Keratinocyte (primary cell): ENCODE measurements around the gene LONP1. TPM values are rescaled to one million over a fixed set of nuclear protein-coding genes. Genes with fewer than 3 reads are reported as not detected.
A peak's percentile ranks its signal among the peaks of the same experiment; 100 is the strongest.

Experiments
- DNase-seq: peaks from one replicate; pipeline ENCODE4 v3.0.0-alpha.2; 2011; ENCODE audit warnings: low read depth, missing footprints, low spot score
- FAIRE-seq: peaks from 2 replicates; lab custom pipeline; 2011; peaks lifted over from hg19 to GRCh38; lab: Jason Lieb, UNC
- H2AFZ ChIP-seq: 2 replicates; pipeline ENCODE4 v1.6.0; 2012; ENCODE audit warnings: low read length, control low read depth, inconsistent platforms; ENCODE audit not compliant: control insufficient read depth
- H3K27ac ChIP-seq: 2 replicates; pipeline ENCODE4 v1.5.1; 2011; ENCODE audit warnings: low read length; ENCODE audit not compliant: control insufficient read depth, insufficient read depth
- H3K27me3 ChIP-seq: 3 replicates; pipeline ENCODE4 v1.6.0; 2011; ENCODE audit warnings: low read length; ENCODE audit not compliant: control insufficient read depth, insufficient read depth; ENCODE audit errors: extremely low read depth
- H3K36me3 ChIP-seq, 2 experiments: 2 replicates in 1 of 2; 3 replicates in 1 of 2; pipeline ENCODE4 v1.5.1; 2011; ENCODE audit warnings: low read length in 2 of 2, mild to moderate bottlenecking in 1 of 2; ENCODE audit not compliant: control insufficient read depth in 2 of 2, insufficient read depth in 2 of 2; ENCODE audit errors: extremely low read depth in 1 of 2
- H3K4me1 ChIP-seq: 3 replicates; pipeline ENCODE4 v1.5.1; 2011; ENCODE audit warnings: low read length; ENCODE audit not compliant: control insufficient read depth, insufficient read depth; ENCODE audit errors: extremely low read depth
- H3K4me2 ChIP-seq: 3 replicates; pipeline ENCODE4 v1.6.0; 2011; ENCODE audit warnings: low read depth, low read length; ENCODE audit not compliant: control insufficient read depth, insufficient read depth; ENCODE audit errors: extremely low read depth
- H3K4me3 ChIP-seq, 3 experiments: fragments of 200-600 bp in 1 of 3; sonication (generic) in 1 of 3; 2 replicates in 2 of 3; 3 replicates in 1 of 3; pipeline ENCODE4 v1.5.1; 2011 to 2016; ENCODE audit warnings: low read length in 3 of 3, mild to moderate bottlenecking in 3 of 3, control low read depth in 2 of 3, inconsistent platforms in 1 of 3, low read depth in 1 of 3, mixed read lengths in 1 of 3, mixed run types in 1 of 3, moderate library complexity in 1 of 3; ENCODE audit not compliant: control insufficient read depth in 2 of 3, insufficient read depth in 2 of 3; ENCODE audit errors: extremely low read depth in 1 of 3
- H3K79me2 ChIP-seq: 2 replicates; pipeline ENCODE4 v1.6.0; 2012; ENCODE audit warnings: low read length; ENCODE audit not compliant: control insufficient read depth, insufficient read depth
- H3K9ac ChIP-seq: 3 replicates; pipeline ENCODE4 v1.6.0; 2011; ENCODE audit warnings: low read length; ENCODE audit not compliant: control insufficient read depth, insufficient read depth; ENCODE audit errors: extremely low read depth
- H3K9me1 ChIP-seq: 3 replicates; pipeline ENCODE4 v1.6.0; 2011; ENCODE audit warnings: low read length; ENCODE audit not compliant: control insufficient read depth, insufficient read depth; ENCODE audit errors: extremely low read depth
- H3K9me3 ChIP-seq: 2 replicates; pipeline ENCODE4 v1.5.1; 2012; ENCODE audit warnings: low read depth, low read length; ENCODE audit not compliant: control insufficient read depth
- H4K20me1 ChIP-seq: 3 replicates; pipeline ENCODE4 v1.6.0; 2011; ENCODE audit warnings: low read length; ENCODE audit not compliant: control insufficient read depth, insufficient read depth; ENCODE audit errors: extremely low read depth
- EZH2 ChIP-seq: IDR thresholded peaks from one replicate; pipeline ENCODE4 v1.6.1; 2012; ENCODE audit warnings: inconsistent platforms, mild to moderate bottlenecking, low read length, moderate library complexity
- dilution Hi-C: fragments of 300-500 bp; cut with MboI; formaldehyde crosslinking; loops from one replicate; pipeline ENCODE4 v1.7.0; 2020; ENCODE audit warnings: low sequenced_read_pairs; ENCODE audit not compliant: extremely low pct_ligation_motif_present
- polyA plus RNA-seq, 5 experiments: library from polyadenylated mRNA; depleted of rRNA in 3 of 5; stranded (reverse) in 3 of 5; stranded (forward) in 1 of 5; unstranded in 1 of 5; fragments of >200 nt; gene quantifications; 1 replicate in 1 of 5; 2 replicates in 3 of 5; 3 replicates in 1 of 5; pipeline versions ENCODE4 v1.2.1 to v1.2.3, GENCODE V29; 2011 to 2012; ENCODE audit warnings: missing spikeins in 2 of 5, low read depth in 1 of 5, low replicate concordance in 1 of 5
- TF ChIP-seq, protein P1 (sequence below), 3 experiments: IDR thresholded peaks in 1 of 3; conservative IDR thresholded peaks in 1 of 3; optimal IDR thresholded peaks in 1 of 3; 2 replicates in 2 of 3; 3 replicates in 1 of 3; pipeline versions ENCODE3 to v1.5.1; 2011; ENCODE audit warnings: low read length in 3 of 3, mild to moderate bottlenecking in 3 of 3, moderate library complexity in 2 of 3, control low read depth in 1 of 3, inconsistent platforms in 1 of 3; ENCODE audit not compliant: insufficient read depth in 2 of 3; ENCODE audit errors: extremely low read depth in 1 of 3

Gene LONP1
- polyA plus RNA-seq, 1 donor (not counting 4 experiments of a cell fraction or from before 2014, with no cell fraction given): 24.2 TPM

DNA sequence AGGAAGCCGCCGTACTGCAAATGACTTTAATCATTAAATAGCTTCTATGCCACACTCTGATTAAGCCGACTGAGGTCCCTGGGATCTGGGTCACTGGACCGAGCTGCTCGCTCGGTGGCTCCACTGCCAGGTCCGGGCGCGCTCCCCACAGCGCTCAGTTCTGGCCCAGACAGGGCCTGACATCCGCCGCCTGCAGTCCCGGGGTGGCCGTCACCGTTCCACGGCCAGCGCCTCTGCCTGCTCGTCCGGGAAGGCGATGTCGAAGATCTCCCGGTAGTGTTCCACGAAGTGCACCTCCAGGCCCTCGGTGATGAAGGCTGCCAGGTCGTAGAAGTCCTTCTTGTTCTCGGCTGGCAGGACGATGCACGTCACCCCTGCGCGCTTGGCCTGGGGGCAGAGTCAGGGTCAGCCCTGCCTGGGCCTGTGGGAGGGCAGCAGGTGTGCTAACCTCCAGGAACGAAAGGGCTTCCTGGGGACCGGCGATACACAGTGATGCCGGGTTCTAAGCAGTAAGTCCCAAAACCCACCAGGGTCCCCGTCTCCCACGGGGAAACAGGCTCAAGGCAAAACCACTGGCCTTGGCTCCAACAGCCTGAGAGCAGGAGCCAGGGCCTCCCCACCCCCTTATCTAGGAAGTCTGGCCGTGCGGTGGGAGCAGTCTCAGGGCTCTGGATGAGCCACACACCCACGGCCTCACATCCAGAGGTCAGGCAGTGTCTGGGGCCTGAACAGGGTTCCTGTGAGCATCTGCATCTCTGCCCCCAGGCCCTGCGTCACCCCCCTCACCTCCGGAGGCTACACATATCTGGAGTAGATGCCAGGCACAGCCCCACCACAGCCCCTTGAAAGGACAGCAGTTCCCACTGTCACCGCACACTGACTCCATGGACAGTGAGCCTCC lies 27.9 kb downstream of the LONP1 start:
- peak overlapping the region; percentile 81 to 84 (median 82) for H3K4me3 ChIP-seq
- TF ChIP-seq, protein P1, sequence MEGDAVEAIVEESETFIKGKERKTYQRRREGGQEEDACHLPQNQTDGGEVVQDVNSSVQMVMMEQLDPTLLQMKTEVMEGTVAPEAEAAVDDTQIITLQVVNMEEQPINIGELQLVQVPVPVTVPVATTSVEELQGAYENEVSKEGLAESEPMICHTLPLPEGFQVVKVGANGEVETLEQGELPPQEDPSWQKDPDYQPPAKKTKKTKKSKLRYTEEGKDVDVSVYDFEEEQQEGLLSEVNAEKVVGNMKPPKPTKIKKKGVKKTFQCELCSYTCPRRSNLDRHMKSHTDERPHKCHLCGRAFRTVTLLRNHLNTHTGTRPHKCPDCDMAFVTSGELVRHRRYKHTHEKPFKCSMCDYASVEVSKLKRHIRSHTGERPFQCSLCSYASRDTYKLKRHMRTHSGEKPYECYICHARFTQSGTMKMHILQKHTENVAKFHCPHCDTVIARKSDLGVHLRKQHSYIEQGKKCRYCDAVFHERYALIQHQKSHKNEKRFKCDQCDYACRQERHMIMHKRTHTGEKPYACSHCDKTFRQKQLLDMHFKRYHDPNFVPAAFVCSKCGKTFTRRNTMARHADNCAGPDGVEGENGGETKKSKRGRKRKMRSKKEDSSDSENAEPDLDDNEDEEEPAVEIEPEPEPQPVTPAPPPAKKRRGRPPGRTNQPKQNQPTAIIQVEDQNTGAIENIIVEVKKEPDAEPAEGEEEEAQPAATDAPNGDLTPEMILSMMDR (optimal IDR thresholded peaks at IDR 0.05 in 1 of 3, IDR thresholded peaks at IDR 0.05 in 1 of 3, conservative IDR thresholded peaks at IDR 0.05 in 1 of 3; ENCODE audit: extremely low read depth in 1 of 3, insufficient read depth in 2 of 3, low read length in 3 of 3): no peak
- no peak for TF ChIP-seq EZH2
- H3K9me1 ChIP-seq: no peaks in the 10 kb centered on the region
- peak overlapping the region; percentile 42 for H3K27ac ChIP-seq
- H3K9me3 ChIP-seq: no peaks in the 10 kb centered on the region
- H3K79me2 ChIP-seq: peaks cover 52% of the 10 kb centered on the region
- DNase-seq: no peak
- H3K9ac ChIP-seq: peak overlapping the region; percentile 98
- dilution Hi-C loops: no loop called here
- no peak for FAIRE-seq
- H2AFZ ChIP-seq: no peak overlapping the region
- H3K36me3 ChIP-seq: peaks cover 14 to 54% of the 10 kb centered on the region in 2 experiments
- peaks cover 7% of the 10 kb centered on the region for H3K4me1 ChIP-seq
- no peaks in the 10 kb centered on the region for H3K27me3 ChIP-seq
- H3K4me2 ChIP-seq: peak overlapping the region; percentile 84
- peaks cover 47% of the 10 kb centered on the region for H4K20me1 ChIP-seq

DNA sequence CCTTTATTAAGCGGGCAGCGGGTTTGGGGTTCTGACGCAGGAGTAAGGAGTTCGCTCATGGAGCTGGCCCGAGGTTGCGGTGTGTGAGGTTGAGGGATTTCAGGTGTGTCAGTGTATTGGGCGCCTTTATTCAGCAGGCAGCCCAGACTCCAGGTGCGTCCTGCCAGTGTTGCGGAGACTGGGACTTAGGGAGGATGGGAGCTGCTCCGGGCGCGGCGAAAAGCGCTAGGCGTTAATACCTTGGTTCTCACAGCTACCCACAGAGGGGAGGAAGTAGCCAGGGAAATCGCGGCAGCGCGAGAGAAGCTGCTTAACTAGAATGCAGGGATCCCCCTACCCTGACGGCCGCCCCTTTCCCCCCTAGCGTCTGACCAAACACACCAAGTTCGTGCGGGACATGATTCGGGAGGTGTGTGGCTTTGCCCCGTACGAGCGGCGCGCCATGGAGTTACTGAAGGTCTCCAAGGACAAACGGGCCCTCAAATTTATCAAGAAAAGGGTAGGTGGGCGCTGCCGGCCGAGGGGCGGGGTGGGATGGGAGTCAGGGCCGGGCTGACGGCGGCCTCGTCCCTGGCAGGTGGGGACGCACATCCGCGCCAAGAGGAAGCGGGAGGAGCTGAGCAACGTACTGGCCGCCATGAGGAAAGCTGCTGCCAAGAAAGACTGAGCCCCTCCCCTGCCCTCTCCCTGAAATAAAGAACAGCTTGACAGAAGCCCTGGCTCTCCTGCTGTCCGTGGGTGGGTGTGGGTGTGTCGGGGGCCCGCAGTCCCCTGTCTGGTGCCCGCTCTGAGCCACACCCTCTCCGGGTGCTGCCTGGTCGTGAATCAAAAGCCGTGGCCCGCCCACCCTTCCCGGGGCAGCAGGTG lies 28.8 kb downstream of the LONP1 start:
- H2AFZ ChIP-seq: no peak overlapping the region
- dilution Hi-C loops: no loop called here
- no peak for DNase-seq
- peak overlapping the region; percentile 84 for H3K4me2 ChIP-seq
- H3K79me2 ChIP-seq: peaks cover 52% of the 10 kb centered on the region
- H3K9me1 ChIP-seq: no peaks in the 10 kb centered on the region
- H3K4me1 ChIP-seq: peaks cover 7% of the 10 kb centered on the region
- TF ChIP-seq EZH2: no peak
- TF ChIP-seq, protein P1 (optimal IDR thresholded peaks at IDR 0.05 in 1 of 3, IDR thresholded peaks at IDR 0.05 in 1 of 3, conservative IDR thresholded peaks at IDR 0.05 in 1 of 3; ENCODE audit: extremely low read depth in 1 of 3, insufficient read depth in 2 of 3, low read length in 3 of 3): no peak
- peak overlapping the region; percentile 81 to 84 (median 82) for H3K4me3 ChIP-seq
- H4K20me1 ChIP-seq: peaks cover 43% of the 10 kb centered on the region
- H3K27me3 ChIP-seq: no peaks in the 10 kb centered on the region
- peaks cover 14 to 47% of the 10 kb centered on the region in 2 experiments for H3K36me3 ChIP-seq
- H3K27ac ChIP-seq: peak overlapping the region; percentile 89
- H3K9ac ChIP-seq: peak overlapping the region; percentile 98
- no peak for FAIRE-seq
- H3K9me3 ChIP-seq: no peaks in the 10 kb centered on the region
